Lower lobe of right lung (tissue), 2 donors: ENCODE results near the gene SSTR1. TPM values are rescaled to one million over a fixed set of nuclear protein-coding genes. Genes with fewer than 3 reads are reported as not detected.
A peak's percentile ranks its signal among the peaks of the same experiment; 100 is the strongest.

ENCODE experiments used
- ATAC-seq, 2 donors: fragments of 200-7000 bp; cut with Tn5 transposase; one replicate each; pipeline ENCODE4 v1.9.1; 2020 to 2022; ENCODE audit warnings: mild to moderate bottlenecking in 2 of 2, moderate library complexity in 2 of 2
- DNase-seq: peaks from one replicate; pipeline ENCODE4 v3.0.0-alpha.2; 2020
- H3K27ac ChIP-seq: fragments of 200-600 bp; one replicate; pipeline ENCODE4 v1.8.0; 2022
- H3K27me3 ChIP-seq: fragments of 200-600 bp; one replicate; pipeline ENCODE4 v1.8.0; 2022; ENCODE audit warnings: low read depth
- H3K36me3 ChIP-seq: fragments of 200-600 bp; one replicate; pipeline ENCODE4 v1.8.0; 2022; ENCODE audit warnings: mild to moderate bottlenecking
- H3K4me1 ChIP-seq: fragments of 200-600 bp; one replicate; pipeline ENCODE4 v1.8.0; 2022
- H3K4me3 ChIP-seq: fragments of 200-600 bp; one replicate; pipeline ENCODE4 v1.8.0; 2022; ENCODE audit warnings: mild to moderate bottlenecking
- H3K9me3 ChIP-seq: fragments of 200-600 bp; one replicate; pipeline ENCODE4 v1.8.0; 2022
- CTCF ChIP-seq: fragments of 200-600 bp; IDR thresholded peaks from one replicate; pipeline ENCODE4 v1.8.0; 2022; ENCODE audit warnings: antibody characterized with exemption, mild to moderate bottlenecking
- intact Hi-C: fragments of 100-400 bp; cut with DNase I; formaldehyde crosslinking; loops from one replicate; pipeline ENCODE4 v1.11.0; 2022
- total RNA-seq: library from RNA; stranded (reverse); fragmentation: NEBNext Ultra II Directional; extraction: Animal tissue kit (Norgen Biotek cat#: 25700); gene quantifications from one replicate; pipeline ENCODE4 v1.2.1, GENCODE V29; 2021
- donor health status: DM: no; HTN: yes; CAD: no; lungs with severe emphysema.

SSTR1 gene
- total RNA-seq, 1 donor from 2014 or later = 8.7 TPM

- intact Hi-C loops = no loop called here
- no peak for TF ChIP-seq CTCF
- Histone ChIP-seq H3K27me3 (no peaks in the 10 kb centered on the region), H3K4me3 (no peak overlapping the region), H3K36me3 (no peaks in the 10 kb centered on the region), H3K27ac (no peak overlapping the region), H3K9me3 (no peaks in the 10 kb centered on the region), H3K4me1 (no peaks in the 10 kb centered on the region)
- ATAC-seq = no peak
- no peak for DNase-seq
Measured at GRCh38 chr14:38233218-38233617, 25.5 kb downstream of the SSTR1 start.

GRCh38 chr14:38238332-38238731 is 30.6 kb downstream of the SSTR1 start:
- ATAC-seq = no peak
- no peaks in the 10 kb centered on the region for H3K4me1 ChIP-seq
- no peaks in the 10 kb centered on the region for H3K36me3 ChIP-seq
- TF ChIP-seq CTCF = no peak
- no peaks in the 10 kb centered on the region for H3K27me3 ChIP-seq
- no peak overlapping the region for H3K4me3 ChIP-seq
- no peak for DNase-seq
- H3K27ac ChIP-seq = no peak overlapping the region
- intact Hi-C loops = no loop called here
- no peaks in the 10 kb centered on the region for H3K9me3 ChIP-seq

- Histone ChIP-seq H3K9me3 (no peaks in the 10 kb centered on the region), H3K36me3 (no peaks in the 10 kb centered on the region), H3K27ac (no peak overlapping the region), H3K4me3 (no peak overlapping the region), H3K4me1 (no peaks in the 10 kb centered on the region), H3K27me3 (no peaks in the 10 kb centered on the region)
- no peak for TF ChIP-seq CTCF
- ATAC-seq (no peak), DNase-seq (no peak)
- intact Hi-C loops = no loop called here
Measured at GRCh38 chr14:38238878-38239277, 31.2 kb downstream of the SSTR1 start.

GRCh38 chr14:38243696-38244240 is 36.1 kb downstream of the SSTR1 start:
- Histone ChIP-seq H3K36me3 (no peaks in the 10 kb centered on the region), H3K27me3 (no peaks in the 10 kb centered on the region), H3K4me3 (no peak overlapping the region), H3K27ac (no peak overlapping the region), H3K4me1 (no peaks in the 10 kb centered on the region), H3K9me3 (no peaks in the 10 kb centered on the region)
- ATAC-seq = no peak
- DNase-seq = no peak
- no peak for TF ChIP-seq CTCF
- intact Hi-C loops = no loop called here

- H3K4me1 ChIP-seq = no peaks in the 10 kb centered on the region
- DNase-seq (no peak), ATAC-seq (no peak)
- H3K4me3 ChIP-seq = peak overlapping the region; percentile 56
- intact Hi-C loops = no loop called here
- H3K36me3 ChIP-seq = no peaks in the 10 kb centered on the region
- H3K9me3 ChIP-seq = no peaks in the 10 kb centered on the region
- peak; percentile 7 for TF ChIP-seq CTCF
- no peaks in the 10 kb centered on the region for H3K27me3 ChIP-seq
- H3K27ac ChIP-seq = no peak overlapping the region
Measured at GRCh38 chr14:38248321-38249028, 40.8 kb downstream of the SSTR1 start.
